A549 (cell line): ENCODE measurements around the gene PLCH1.

Experiments used
- CTCF ChIP-seq: fragments of >200 bp; sonication (Bioruptor Twin); formaldehyde crosslinking; IDR thresholded peaks from 3 replicates; pipeline ENCODE4 v1.5.1; 2016
- EP300 ChIP-seq, 2 experiments: fragments of >200 bp; sonication (Bioruptor Twin); formaldehyde crosslinking; IDR thresholded peaks; 2 replicates in 1 of 2; 3 replicates in 1 of 2; pipeline ENCODE4 v1.6.1; 2016 to 2017
- GATA3 ChIP-seq: IDR thresholded peaks from 2 replicates; pipeline ENCODE4 v1.6.1; 2012; ENCODE audit warnings: borderline replicate concordance
- JUN ChIP-seq, 2 experiments: fragments of >200 bp; sonication (Bioruptor Twin); formaldehyde crosslinking; IDR thresholded peaks; 2 replicates in 1 of 2; 3 replicates in 1 of 2; pipeline ENCODE4 v1.6.1; 2016 to 2017
- KDM5A ChIP-seq: fragments of 200-600 bp; sonication (generic); IDR thresholded peaks from 2 replicates; pipeline ENCODE4 v1.6.1; 2016; ENCODE audit warnings: antibody characterized with exemption, mild to moderate bottlenecking
- MAFK ChIP-seq: fragments of 450-650 bp; IDR thresholded peaks from 2 replicates; pipeline ENCODE4 v1.6.1; 2014; ENCODE audit not compliant: partially characterized antibody
- POLR2A ChIP-seq: IDR thresholded peaks from 2 replicates; pipeline ENCODE4 v1.6.1; 2012; ENCODE audit warnings: mild to moderate bottlenecking, low read length
- RFX5 ChIP-seq: fragments of 450-650 bp; IDR thresholded peaks from 2 replicates; pipeline ENCODE4 v1.7.1; 2014; ENCODE audit warnings: antibody characterized with exemption, mild to moderate bottlenecking, moderate library complexity

- TF ChIP-seq CTCF (no peak), JUN (IDR thresholded peaks at IDR 0.05) (no peak), POLR2A (no peak), EP300 (IDR thresholded peaks at IDR 0.05) (no peak), MAFK (no peak), RFX5 (no peak), GATA3 (no peak), KDM5A (no peak)
These were observed 375.6 kb downstream of the PLCH1 start for GRCh38 chr3:155369244-155369643.
